Left ventricle myocardium inferior (tissue), 1 donor: ENCODE measurements around the gene NCKAP5L. TPM values are rescaled to one million over a fixed set of nuclear protein-coding genes. Genes with fewer than 3 reads are reported as not detected.

Source experiments
- DNase-seq: peaks from one replicate; pipeline ENCODE4 v3.0.0-alpha.2; 2020
- H3K27ac ChIP-seq: fragments of 200-600 bp; replicated peaks from 2 replicates; pipeline ENCODE4 v1.8.0; 2021
- H3K27me3 ChIP-seq: fragments of 200-600 bp; 2 replicates; pipeline ENCODE4 v1.8.0; 2021; ENCODE audit warnings: low read depth
- H3K36me3 ChIP-seq: fragments of 200-600 bp; 2 replicates; pipeline ENCODE4 v1.8.0; 2021
- H3K4me1 ChIP-seq: fragments of 200-600 bp; 2 replicates; pipeline ENCODE4 v1.8.0; 2021
- H3K4me3 ChIP-seq: fragments of 200-600 bp; 2 replicates; pipeline ENCODE4 v1.8.0; 2021; ENCODE audit warnings: mild to moderate bottlenecking, moderate library complexity
- H3K9me3 ChIP-seq: fragments of 200-600 bp; replicated peaks from 2 replicates; pipeline ENCODE4 v1.8.0; 2021
- intact Hi-C: fragments of 100-400 bp; cut with micrococcal nuclease; formaldehyde crosslinking; loops from one replicate; pipeline ENCODE4 v1.11.0; 2022
- total RNA-seq: library from RNA; stranded (reverse); fragmentation: NEBNext Ultra II Directional; extraction: Animal tissue kit (Norgen Biotek cat#: 25700); gene quantifications from one replicate; pipeline ENCODE4 v1.2.1, GENCODE V29; 2021
- TF ChIP-seq, protein P1 (sequence below): fragments of 200-600 bp; IDR thresholded peaks from 2 replicates; pipeline ENCODE4 v1.8.0; 2021; ENCODE audit warnings: antibody characterized with exemption, mild to moderate bottlenecking, borderline replicate concordance
- donor health status: DM: no; HTN: yes; CAD: no; lungs with severe emphysema.

NCKAP5L gene
- total RNA-seq, 1 donor from 2014 or later = 25.5 TPM

GRCh38 chr12:49847161-49847560, 18.9 kb upstream of the NCKAP5L start:
- intact Hi-C loops = no loop called here
- H3K4me1 ChIP-seq = peaks cover 15% of the 10 kb centered on the region
- TF ChIP-seq, protein P1, sequence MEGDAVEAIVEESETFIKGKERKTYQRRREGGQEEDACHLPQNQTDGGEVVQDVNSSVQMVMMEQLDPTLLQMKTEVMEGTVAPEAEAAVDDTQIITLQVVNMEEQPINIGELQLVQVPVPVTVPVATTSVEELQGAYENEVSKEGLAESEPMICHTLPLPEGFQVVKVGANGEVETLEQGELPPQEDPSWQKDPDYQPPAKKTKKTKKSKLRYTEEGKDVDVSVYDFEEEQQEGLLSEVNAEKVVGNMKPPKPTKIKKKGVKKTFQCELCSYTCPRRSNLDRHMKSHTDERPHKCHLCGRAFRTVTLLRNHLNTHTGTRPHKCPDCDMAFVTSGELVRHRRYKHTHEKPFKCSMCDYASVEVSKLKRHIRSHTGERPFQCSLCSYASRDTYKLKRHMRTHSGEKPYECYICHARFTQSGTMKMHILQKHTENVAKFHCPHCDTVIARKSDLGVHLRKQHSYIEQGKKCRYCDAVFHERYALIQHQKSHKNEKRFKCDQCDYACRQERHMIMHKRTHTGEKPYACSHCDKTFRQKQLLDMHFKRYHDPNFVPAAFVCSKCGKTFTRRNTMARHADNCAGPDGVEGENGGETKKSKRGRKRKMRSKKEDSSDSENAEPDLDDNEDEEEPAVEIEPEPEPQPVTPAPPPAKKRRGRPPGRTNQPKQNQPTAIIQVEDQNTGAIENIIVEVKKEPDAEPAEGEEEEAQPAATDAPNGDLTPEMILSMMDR = no peak
- H3K27ac ChIP-seq = no peak overlapping the region
- H3K9me3 ChIP-seq = no peaks in the 10 kb centered on the region
- no peaks in the 10 kb centered on the region for H3K36me3 ChIP-seq
- no peak overlapping the region for H3K4me3 ChIP-seq
- DNase-seq = no peak
- peaks cover 33% of the 10 kb centered on the region for H3K27me3 ChIP-seq

DNA sequence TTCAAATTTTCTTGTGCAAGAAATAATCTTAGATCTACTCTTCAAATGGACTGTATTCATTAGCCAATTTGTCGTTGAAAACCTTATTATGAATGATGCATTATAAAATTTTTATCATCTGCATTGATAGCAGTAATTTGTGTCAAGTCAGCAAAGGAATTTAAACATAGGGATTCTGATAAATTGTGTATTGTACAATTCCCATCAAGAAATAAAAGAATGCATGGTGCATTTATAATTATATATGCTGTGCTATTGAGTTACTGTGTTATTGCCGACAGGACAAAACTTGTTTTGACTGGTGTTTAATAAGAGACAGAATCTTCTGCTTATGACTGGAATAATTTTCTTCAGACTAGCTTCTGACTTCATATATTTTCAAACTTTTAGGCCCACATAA, 17.8 kb upstream of the NCKAP5L start:
- H3K9me3 ChIP-seq = no peaks in the 10 kb centered on the region
- H3K27me3 ChIP-seq = peaks cover 31% of the 10 kb centered on the region
- H3K27ac ChIP-seq = no peak overlapping the region
- DNase-seq = no peak
- H3K36me3 ChIP-seq = no peaks in the 10 kb centered on the region
- TF ChIP-seq, protein P1 = no peak
- H3K4me3 ChIP-seq = no peak overlapping the region
- peaks cover 23% of the 10 kb centered on the region for H3K4me1 ChIP-seq
- intact Hi-C loops = no loop called here

DNA sequence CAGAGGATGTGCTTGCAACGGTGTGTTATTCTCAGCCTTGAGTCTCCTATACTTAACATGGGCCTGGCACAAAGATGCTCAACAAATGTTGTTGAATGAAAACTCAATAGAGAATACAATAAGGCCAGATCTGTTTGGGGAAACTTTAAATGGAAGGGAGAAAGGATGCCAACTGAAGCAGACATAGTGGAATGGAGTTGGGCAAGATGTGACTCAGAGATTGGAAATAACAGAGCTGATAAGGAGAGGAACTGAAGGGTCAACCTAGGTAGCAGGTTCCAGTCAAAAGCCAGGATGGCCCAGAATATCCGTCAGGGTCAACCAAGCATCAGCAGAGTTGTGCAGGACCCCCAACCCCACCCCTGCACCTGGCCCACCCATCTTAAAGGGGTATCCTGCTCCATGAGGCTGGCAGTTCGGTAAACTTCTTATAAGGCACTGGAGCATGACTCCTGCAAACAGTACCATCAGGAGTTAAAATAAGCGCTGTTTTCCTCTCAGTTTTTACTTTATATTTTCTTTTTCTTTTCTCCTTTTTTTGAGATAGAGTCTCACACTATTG, 15.7 kb upstream of the NCKAP5L start:
- intact Hi-C loops = no loop called here

DNA sequence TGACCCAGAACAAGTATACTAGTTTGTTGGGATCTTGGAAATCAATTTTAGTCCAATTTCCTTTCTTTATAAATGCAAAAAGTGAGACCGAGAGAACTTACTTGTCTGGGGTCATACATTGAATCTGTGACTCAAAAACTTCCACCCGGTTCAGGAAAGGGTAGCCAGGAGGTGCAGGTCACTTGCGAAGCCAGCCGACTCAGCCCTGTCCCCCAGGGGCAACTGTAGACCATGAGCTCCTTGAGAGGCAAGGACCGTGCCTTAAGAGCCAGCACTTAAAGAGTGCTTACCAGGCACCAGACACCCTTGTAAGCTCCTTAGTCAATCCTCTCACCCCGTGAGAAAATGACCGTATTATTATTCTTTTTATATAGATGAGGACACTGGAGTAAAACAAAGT, 15.2 kb upstream of the NCKAP5L start:
- intact Hi-C loops = no loop called here
- Histone ChIP-seq H3K27ac (peak overlapping the region; percentile 93), H3K27me3 (peaks cover 5% of the 10 kb centered on the region), H3K4me1 (peaks cover 23% of the 10 kb centered on the region), H3K9me3 (no peaks in the 10 kb centered on the region), H3K4me3 (peak overlapping the region; percentile 87), H3K36me3 (no peaks in the 10 kb centered on the region)
- TF ChIP-seq, protein P1 = no peak
- no peak for DNase-seq

More for the DNA sequence above, 15.7 kb upstream of the NCKAP5L start:
- Histone ChIP-seq H3K4me1 (peaks cover 23% of the 10 kb centered on the region), H3K9me3 (no peaks in the 10 kb centered on the region), H3K27ac (no peak overlapping the region), H3K27me3 (peaks cover 10% of the 10 kb centered on the region), H3K4me3 (no peak overlapping the region), H3K36me3 (no peaks in the 10 kb centered on the region)
- TF ChIP-seq, protein P1 = no peak
- no peak for DNase-seq

DNA sequence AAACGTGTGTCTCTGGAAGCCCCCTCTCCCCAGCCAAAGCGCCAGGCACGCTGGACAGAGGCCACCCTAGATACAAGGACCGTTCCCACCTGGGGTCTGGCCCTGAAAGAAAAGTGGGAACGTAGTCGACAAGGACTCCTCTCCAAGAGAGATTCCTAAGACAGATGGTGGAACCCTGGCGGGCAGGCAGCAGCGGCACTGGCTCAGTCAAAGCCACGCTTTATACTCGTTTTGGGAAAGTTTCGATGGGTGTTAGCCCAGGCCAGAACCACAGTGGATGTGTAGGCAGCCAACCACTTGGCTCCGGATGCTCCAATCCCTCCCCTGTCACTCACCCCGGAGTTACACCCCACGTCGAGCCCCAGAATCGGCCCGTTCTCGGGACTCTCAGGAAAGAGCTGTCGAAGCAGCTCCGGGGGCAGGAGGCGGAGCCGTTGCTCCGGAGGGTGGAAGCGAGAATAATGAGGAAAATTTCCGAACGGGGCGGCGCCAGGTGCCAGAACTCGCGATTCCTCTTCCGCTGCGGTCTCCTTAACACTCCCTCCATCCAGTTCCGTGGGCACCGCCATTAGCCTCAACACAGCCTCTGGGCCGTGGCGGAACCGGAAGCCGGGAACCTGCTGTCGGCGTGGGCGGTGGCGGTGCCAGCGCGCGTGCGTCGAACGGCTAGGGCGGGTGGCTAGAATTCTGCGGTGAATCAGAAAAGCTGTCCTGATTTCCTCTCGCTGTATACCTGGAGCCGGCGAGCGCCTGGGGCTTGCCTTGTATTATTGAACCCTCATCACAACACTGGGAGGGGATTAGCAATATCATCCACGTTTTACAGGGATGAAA, 14.5 kb upstream of the NCKAP5L start, which contains the start of gene BCDIN3D:
Gene BCDIN3D (minus strand): TSS at position 588 of the 834 bp plus-strand sequence. CDS start 19 bp downstream, at position 569.
- Histone ChIP-seq H3K4me1 (peaks cover 23% of the 10 kb centered on the region), H3K27ac (peak within 1 kb of the TSS; percentile 93), H3K36me3 (no peaks in the 10 kb centered on the region), H3K4me3 (peak within 1 kb of the TSS; percentile 87), H3K27me3 (no peaks in the 10 kb centered on the region), H3K9me3 (no peaks in the 10 kb centered on the region)
- TF ChIP-seq, protein P1 = no peak
- peak; percentile 93 for DNase-seq
- intact Hi-C loops = no loop called here
